ENCODE data around the gene MALSU1. TPM values are rescaled to one million over a fixed set of nuclear protein-coding genes. Genes with fewer than 3 reads are reported as not detected.

The MALSU1 gene
- total RNA-seq (42.8 TPM), polyA plus RNA-seq (60.8 TPM)

GRCh38 chr7:23298885-23299769 is at the start of gene MALSU1:
TSS of gene MALSU1 (plus strand) at chr7:23299339. CDS start at chr7:23299353, 14 bp downstream.
- under 1% methylated on average over 59 of the region's 59 CpGs for WGBS
- Histone ChIP-seq H3K4me1 (ENCODE audit: insufficient read depth) (no peaks in the 10 kb centered on the region), H3K4me3 (ENCODE audit: low read depth, low read length) (peak within 1 kb of the TSS; percentile 60), H3K36me3 (ENCODE audit: insufficient read depth) (peaks cover 2% of the 10 kb centered on the region), H3K27ac (ENCODE audit: low read depth) (peak within 1 kb of the TSS; percentile 1)
- peak; percentile 95 for DNase-seq (ENCODE audit: extremely low spot score)

DNA sequence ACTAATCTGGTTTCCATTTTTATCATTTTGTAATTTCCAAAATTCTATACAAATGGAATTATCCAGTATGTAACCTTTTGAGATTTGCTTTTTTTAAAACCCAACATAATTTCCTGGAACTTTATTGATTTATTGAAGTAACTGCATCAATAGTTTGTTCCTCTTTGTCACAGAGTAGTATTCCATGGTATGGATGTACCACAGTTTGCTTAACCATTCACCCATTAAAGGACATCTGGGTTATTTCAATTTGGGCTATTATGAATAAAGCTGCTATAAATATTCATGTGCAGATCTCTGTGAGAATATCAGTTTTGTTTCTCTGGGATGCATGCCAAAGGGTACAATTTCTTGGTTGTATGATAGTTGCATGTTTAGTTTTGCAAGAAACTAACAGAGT is 49.7 kb upstream of the MALSU1 start:
- no peaks in the 10 kb centered on the region for H3K4me1 ChIP-seq (ENCODE audit: insufficient read depth)
- H3K4me3 ChIP-seq (ENCODE audit: low read depth, low read length) = no peak overlapping the region
- no peaks in the 10 kb centered on the region for H3K36me3 ChIP-seq (ENCODE audit: insufficient read depth)
- H3K27ac ChIP-seq (ENCODE audit: low read depth) = no peak overlapping the region
- no peak for DNase-seq (ENCODE audit: extremely low spot score)

DNA sequence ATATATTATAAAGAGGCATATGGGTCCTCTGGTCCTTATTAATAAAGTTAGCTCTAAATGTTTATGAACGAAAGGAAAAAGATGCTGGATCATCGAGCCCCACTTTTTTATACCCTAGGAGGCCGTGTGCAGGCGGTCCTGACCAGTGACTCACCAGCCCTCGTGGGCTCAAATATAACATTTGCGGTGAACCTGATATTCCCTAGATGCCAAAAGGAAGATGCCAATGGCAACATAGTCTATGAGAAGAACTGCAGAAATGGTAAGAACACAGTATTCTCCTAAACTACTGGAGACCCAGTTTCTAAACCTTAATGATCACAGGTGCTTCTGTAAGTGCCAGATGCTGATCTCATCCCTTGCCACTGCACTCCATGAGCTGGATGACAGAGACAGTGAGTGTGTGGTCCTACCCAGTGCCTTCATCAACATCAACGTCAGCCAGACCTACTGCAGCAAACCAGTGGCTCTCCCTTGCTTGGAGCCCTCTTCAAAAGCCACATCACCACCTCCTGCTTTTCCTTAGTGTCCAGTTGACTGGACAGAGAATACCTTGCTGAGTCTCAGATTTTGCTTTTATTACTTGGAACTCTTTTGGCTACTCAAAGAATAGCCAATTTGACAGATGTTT is 45.0 kb upstream of the MALSU1 start:
- Histone ChIP-seq H3K4me1 (ENCODE audit: insufficient read depth) (no peaks in the 10 kb centered on the region), H3K27ac (ENCODE audit: low read depth) (no peak overlapping the region), H3K4me3 (ENCODE audit: low read depth, low read length) (no peak overlapping the region), H3K36me3 (ENCODE audit: insufficient read depth) (no peaks in the 10 kb centered on the region)
- 85% methylated on average over 7 of the region's 7 CpGs for WGBS
- no peak for DNase-seq (ENCODE audit: extremely low spot score)

DNA sequence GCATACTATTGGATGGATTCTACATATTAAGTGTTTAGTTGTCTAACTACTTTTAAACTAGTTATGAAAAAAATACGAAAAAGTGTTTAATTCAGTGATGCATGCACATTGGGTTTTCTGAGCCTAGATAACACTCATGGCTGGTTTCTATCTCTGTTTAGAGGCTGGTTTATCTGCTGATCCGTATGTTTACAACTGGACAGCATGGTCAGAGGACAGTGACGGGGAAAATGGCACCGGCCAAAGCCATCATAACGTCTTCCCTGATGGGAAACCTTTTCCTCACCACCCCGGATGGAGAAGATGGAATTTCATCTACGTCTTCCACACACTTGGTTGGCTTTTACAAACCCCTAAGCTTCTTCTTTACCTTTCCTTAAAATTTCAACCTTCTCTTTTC is 42.4 kb upstream of the MALSU1 start:
- H3K27ac ChIP-seq (ENCODE audit: low read depth) = no peak overlapping the region
- no peaks in the 10 kb centered on the region for H3K4me1 ChIP-seq (ENCODE audit: insufficient read depth)
- no peak for DNase-seq (ENCODE audit: extremely low spot score)
- no peak overlapping the region for H3K4me3 ChIP-seq (ENCODE audit: low read depth, low read length)
- 74% methylated on average over 7 of the region's 7 CpGs for WGBS
- H3K36me3 ChIP-seq (ENCODE audit: insufficient read depth) = no peaks in the 10 kb centered on the region

DNA sequence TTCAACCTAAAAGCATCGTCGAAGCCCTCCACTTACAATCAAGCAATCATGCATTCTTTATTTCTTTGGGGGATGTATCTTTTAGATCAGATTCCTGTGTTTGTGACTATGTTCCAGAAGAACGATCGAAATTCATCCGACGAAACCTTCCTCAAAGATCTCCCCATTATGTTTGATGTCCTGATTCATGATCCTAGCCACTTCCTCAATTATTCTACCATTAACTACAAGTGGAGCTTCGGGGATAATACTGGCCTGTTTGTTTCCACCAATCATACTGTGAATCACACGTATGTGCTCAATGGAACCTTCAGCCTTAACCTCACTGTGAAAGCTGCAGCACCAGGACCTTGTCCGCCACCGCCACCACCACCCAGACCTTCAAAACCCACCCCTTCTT is 38.8 kb upstream of the MALSU1 start:
- no peak for DNase-seq (ENCODE audit: extremely low spot score)
- Histone ChIP-seq H3K27ac (ENCODE audit: low read depth) (no peak overlapping the region), H3K36me3 (ENCODE audit: insufficient read depth) (no peaks in the 10 kb centered on the region), H3K4me3 (ENCODE audit: low read depth, low read length) (no peak overlapping the region), H3K4me1 (ENCODE audit: insufficient read depth) (no peaks in the 10 kb centered on the region)
- 85% methylated on average over 10 of the region's 10 CpGs for WGBS

DNA sequence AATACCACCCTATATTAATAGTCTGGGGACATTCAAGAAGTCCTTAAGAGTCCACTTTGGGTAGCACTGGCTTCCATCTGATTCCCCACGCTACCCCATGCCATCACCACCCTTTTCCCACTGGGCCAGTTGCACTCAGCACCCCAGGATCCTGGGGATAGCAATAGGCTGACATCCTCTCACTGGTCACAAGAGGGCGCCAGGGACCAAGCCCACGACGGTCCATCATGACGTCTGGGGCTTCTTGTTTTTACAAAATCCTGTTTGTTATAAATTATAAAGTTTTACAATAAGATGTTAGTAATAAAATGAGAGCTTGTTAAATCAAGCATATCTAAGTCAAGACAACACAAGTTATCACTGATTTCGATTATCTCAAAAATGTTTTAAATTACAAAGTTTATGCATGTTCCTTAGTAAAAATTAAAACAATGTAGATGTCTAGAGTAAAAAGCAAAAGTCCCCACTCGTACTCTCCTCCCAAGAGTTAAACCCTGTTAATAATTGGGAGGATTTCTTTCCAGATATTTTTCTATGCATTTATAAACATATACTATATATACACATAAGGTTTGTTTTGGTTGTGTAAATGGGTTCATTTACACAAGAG is 37.2 kb upstream of the MALSU1 start:
- DNase-seq (ENCODE audit: extremely low spot score) = no peak
- WGBS = 6% methylated on average over 7 of the region's 7 CpGs

DNA sequence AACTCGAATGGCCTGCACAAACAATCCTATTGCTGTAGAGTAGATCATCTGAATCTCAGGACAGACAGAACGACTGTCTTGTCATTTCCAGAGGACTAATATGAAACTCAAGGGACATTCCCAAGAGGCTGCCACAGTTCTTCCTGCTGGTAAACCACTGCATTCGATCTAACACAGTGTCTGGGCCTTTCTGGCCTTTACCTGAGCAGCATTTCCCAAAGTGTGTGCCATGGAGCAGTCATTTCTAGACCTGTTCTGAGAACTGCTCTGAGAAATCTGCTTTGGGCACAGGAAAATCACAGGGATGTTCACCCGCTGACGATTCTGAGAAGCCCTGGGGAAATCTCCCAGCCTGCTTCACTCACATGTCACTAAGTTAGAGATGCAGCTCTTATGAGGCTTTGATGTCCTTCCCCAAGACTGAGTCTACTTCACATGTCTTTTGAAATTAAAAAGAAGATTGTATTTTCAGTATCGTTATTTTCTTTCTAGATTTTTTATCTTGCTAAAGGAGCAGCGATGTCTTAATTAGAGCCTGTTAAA is 34.2 kb upstream of the MALSU1 start:
- peaks cover 2% of the 10 kb centered on the region for H3K36me3 ChIP-seq (ENCODE audit: insufficient read depth)
- no peak for DNase-seq (ENCODE audit: extremely low spot score)
- no peak overlapping the region for H3K4me3 ChIP-seq (ENCODE audit: low read depth, low read length)
- H3K4me1 ChIP-seq (ENCODE audit: insufficient read depth) = no peaks in the 10 kb centered on the region
- 77% methylated on average over 7 of the region's 7 CpGs for WGBS
- no peak overlapping the region for H3K27ac ChIP-seq (ENCODE audit: low read depth)

More for the DNA sequence above, 37.2 kb upstream of the MALSU1 start:
- Histone ChIP-seq H3K27ac (ENCODE audit: low read depth) (no peak overlapping the region), H3K4me3 (ENCODE audit: low read depth, low read length) (no peak overlapping the region), H3K4me1 (ENCODE audit: insufficient read depth) (no peaks in the 10 kb centered on the region), H3K36me3 (ENCODE audit: insufficient read depth) (peaks cover 2% of the 10 kb centered on the region)

GRCh38 chr7:23266918-23267317 is 32.2 kb upstream of the MALSU1 start:
- DNase-seq (ENCODE audit: extremely low spot score) = no peak
- Histone ChIP-seq H3K27ac (ENCODE audit: low read depth) (no peak overlapping the region), H3K36me3 (ENCODE audit: insufficient read depth) (peaks cover 2% of the 10 kb centered on the region), H3K4me1 (ENCODE audit: insufficient read depth) (no peaks in the 10 kb centered on the region), H3K4me3 (ENCODE audit: low read depth, low read length) (no peak overlapping the region)
- 80% methylated on average over 2 of the region's 2 CpGs for WGBS

DNA sequence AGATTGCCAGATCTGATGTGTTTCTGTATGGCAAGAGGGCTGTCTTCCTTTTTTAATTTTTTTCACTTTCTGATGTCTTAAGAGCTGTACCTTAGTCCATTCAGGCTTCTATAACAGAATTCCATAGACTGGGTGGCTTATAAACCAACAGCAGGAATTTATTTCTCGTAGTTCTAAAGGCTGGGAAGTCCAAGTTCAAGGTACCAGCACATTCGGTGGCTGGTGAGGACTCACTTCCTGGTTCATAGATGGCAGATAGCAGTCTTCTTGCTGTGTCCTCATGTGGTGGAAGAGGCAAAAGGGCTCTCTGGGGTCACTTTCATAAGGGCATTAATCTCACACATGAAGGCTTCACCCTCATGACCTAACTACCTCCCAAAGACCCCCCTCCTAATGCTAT is 31.8 kb upstream of the MALSU1 start:
- WGBS = 86% methylated on average over 2 of the region's 2 CpGs
- Histone ChIP-seq H3K4me1 (ENCODE audit: insufficient read depth) (no peaks in the 10 kb centered on the region), H3K36me3 (ENCODE audit: insufficient read depth) (peaks cover 2% of the 10 kb centered on the region), H3K27ac (ENCODE audit: low read depth) (no peak overlapping the region), H3K4me3 (ENCODE audit: low read depth, low read length) (no peak overlapping the region)
- no peak for DNase-seq (ENCODE audit: extremely low spot score)

GRCh38 chr7:23268167-23268566 is 31.0 kb upstream of the MALSU1 start:
- Histone ChIP-seq H3K4me1 (ENCODE audit: insufficient read depth) (peaks cover 2% of the 10 kb centered on the region), H3K27ac (ENCODE audit: low read depth) (no peak overlapping the region), H3K4me3 (ENCODE audit: low read depth, low read length) (no peak overlapping the region), H3K36me3 (ENCODE audit: insufficient read depth) (peaks cover 2% of the 10 kb centered on the region)
- WGBS = 96% methylated on average over 2 of the region's 2 CpGs
- no peak for DNase-seq (ENCODE audit: extremely low spot score)

DNA sequence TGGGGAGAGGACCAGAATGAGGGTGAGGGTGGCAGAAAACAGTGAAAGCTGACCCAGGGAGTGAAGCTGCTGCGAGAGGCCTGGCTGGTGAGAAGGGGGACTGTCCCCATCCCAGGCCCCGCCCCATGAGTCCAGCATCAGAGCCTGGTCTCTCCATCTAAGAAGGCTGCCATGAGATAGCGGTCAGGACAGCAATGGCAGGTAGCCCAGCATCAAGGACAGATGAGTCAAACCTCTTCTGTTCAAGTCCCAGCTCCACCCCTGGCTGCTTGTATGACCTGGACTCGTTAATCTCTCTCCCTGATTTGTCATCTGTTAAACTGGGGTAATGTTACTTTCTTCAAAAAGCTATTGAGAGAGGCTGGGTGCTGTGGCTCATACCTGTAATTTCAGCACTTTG is 30.4 kb upstream of the MALSU1 start:
- WGBS = 82% methylated on average over 4 of the region's 4 CpGs

DNA sequence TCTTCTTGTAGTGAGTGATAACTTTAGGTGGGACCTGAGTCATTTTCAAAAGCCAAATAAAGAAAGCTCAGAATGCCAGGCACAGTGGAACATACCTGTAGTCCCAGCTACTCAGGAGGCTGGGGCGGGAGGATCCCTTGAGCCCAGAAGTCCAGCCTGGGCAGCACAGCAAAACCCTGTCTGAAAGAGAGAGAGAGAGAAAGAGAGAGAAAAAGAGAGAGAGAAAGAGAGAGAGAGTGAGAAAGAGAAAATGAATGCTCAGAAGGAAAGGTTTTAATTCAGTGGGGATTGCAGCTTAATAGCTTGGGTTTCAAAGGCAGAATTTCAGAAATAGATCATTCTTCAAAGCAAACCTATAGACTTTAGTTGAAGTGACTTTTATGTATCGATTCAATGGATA is 26.9 kb upstream of the MALSU1 start:
- H3K4me1 ChIP-seq (ENCODE audit: insufficient read depth) = peaks cover 2% of the 10 kb centered on the region
- H3K27ac ChIP-seq (ENCODE audit: low read depth) = no peak overlapping the region
- WGBS = 94% methylated on average over 2 of the region's 2 CpGs
- H3K4me3 ChIP-seq (ENCODE audit: low read depth, low read length) = no peak overlapping the region
- DNase-seq (ENCODE audit: extremely low spot score) = no peak
- H3K36me3 ChIP-seq (ENCODE audit: insufficient read depth) = no peaks in the 10 kb centered on the region

More for the DNA sequence above, 30.4 kb upstream of the MALSU1 start:
- peaks cover 2% of the 10 kb centered on the region for H3K4me1 ChIP-seq (ENCODE audit: insufficient read depth)
- DNase-seq (ENCODE audit: extremely low spot score) = no peak
- H3K36me3 ChIP-seq (ENCODE audit: insufficient read depth) = peaks cover 2% of the 10 kb centered on the region
- no peak overlapping the region for H3K4me3 ChIP-seq (ENCODE audit: low read depth, low read length)
- H3K27ac ChIP-seq (ENCODE audit: low read depth) = no peak overlapping the region

GRCh38 chr7:23273141-23273599 is 26.0 kb upstream of the MALSU1 start:
- Histone ChIP-seq H3K27ac (ENCODE audit: low read depth) (no peak overlapping the region), H3K4me3 (ENCODE audit: low read depth, low read length) (no peak overlapping the region), H3K4me1 (ENCODE audit: insufficient read depth) (peaks cover 2% of the 10 kb centered on the region), H3K36me3 (ENCODE audit: insufficient read depth) (no peaks in the 10 kb centered on the region)
- peak; percentile 64 for DNase-seq (ENCODE audit: extremely low spot score)
- WGBS = 9% methylated on average over 11 of the region's 11 CpGs
